ENCODE data around the gene COL4A1.
"Not testable (repeated sequence)": the region's sequence is repeated elsewhere in the genome, so short reads cannot be mapped to it uniquely, and the experiment has no call there.

The COL4A1 gene

GRCh38 chr13:110326263-110326904 is 19.4 kb upstream of the COL4A1 start:
- DNase-seq (ENCODE audit: extremely low read depth in 1 of 2, low read depth in 1 of 2), result no peak

DNA sequence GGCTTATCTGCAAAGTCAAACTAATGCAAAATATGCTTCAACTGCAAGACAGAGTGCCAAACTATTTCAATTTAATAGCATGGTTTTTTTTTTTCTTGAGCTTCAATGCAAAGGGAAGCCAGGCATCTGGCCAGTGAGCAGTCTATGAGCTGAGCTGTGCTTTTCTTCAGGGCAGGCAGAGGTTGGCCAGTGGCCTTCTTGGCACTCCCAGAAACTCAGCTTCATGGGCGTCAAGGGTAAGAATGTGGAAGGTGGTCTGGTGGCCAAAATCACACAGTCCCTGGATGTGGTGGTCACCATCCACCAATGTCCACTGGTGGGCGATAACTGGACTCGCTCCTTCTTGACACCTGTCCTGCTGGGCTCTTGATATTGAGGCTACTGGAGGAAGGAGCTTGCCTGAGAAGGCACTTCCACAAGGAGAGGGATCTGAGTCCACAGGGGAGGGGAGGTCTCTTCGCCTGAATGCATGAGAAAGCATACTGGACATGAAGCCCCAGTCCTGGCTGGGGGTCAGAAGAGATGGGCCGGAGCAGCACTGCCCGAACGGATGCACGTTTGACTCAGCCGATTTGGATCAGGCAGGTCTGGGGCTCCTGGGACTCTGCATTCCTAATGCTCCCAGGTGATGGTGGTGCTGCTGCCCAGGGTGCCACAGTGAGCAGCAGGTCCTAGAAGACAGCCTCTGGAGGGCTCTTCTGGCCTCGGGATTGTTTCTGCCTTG is 17.2 kb upstream of the COL4A1 start:
- no peak for DNase-seq (ENCODE audit: extremely low read depth in 1 of 2, low read depth in 1 of 2)

DNA sequence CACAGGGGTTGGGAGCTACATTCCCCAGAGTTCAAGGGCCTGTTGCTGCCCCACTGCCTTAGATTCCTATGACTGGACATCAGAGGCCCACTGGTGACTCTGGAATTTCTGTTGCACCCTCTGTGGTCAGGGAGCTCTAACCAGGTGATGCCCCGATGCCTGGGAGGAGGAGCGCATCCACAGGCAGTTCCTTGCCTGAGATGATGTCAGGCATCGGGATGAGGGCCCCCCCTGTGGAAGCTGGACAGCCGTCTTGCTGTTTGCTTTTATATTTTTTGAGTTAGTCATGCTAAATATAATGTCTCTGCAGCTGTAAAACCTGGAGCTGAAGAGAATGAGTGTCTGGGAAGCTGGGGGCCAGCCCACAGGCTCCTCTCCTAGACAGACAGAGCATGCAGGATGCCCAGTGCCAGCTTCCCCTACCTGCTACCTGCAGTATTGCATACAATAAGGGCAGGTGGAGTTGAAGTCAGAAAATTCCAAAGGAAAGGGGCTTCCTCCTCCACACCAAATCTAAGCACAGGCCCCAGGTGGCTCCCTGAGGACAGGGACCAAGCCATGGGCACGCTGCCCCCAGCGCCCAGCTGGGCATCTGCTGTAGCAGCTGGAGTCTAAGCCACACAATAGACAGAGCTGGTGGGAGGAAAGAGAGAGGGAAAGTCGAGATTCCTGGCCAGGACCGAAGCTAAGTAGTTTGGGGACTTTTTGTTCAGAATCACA is 16.4 kb upstream of the COL4A1 start:
- no peak for DNase-seq (ENCODE audit: extremely low read depth in 1 of 2, low read depth in 1 of 2)

DNA sequence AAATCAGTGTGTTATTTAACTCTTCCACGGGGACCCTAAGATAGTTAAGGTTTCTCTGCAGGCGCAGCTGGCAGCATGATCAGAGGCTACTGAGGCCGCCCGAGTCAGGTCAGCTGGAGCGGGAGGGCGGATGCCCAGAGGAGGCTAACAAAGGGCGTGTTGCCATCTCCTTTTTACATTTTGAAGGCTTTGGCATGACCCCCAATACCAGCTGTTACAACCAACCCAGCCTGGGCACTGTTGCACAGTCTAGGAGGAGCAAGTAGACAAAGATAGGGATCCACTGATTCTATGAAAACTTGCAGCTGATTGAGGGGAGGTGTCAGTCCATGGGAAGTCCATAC is 15.8 kb upstream of the COL4A1 start:
- DNase-seq (ENCODE audit: extremely low read depth in 1 of 2, low read depth in 1 of 2), result no peak

- no peak for DNase-seq (ENCODE audit: extremely low read depth in 1 of 2, low read depth in 1 of 2)
Measured at GRCh38 chr13:110322126-110322827, 15.3 kb upstream of the COL4A1 start.

DNA sequence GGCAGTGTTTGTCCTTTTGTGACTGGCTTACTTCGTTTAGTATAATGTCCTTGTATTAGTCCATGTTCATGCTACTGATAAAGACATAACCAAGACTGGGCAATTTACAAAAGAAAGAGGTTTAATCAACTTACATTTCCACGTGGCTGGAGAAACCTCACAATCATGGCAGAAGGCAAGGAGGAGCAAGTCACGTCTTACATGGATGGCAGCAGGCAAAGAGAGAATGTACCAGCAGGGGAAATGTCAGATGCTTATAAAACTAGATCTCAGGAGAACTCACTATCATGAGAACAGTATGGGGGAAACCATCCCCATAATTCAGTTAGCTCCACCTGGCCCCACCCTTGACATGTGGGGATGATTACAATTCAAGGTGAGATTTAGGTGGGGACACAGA is 14.6 kb upstream of the COL4A1 start:
- DNase-seq (ENCODE audit: extremely low read depth in 1 of 2, low read depth in 1 of 2), result not testable (repeated sequence)

- DNase-seq (ENCODE audit: extremely low read depth in 1 of 2, low read depth in 1 of 2), result no peak
Measured at GRCh38 chr13:110320645-110321044, 13.7 kb upstream of the COL4A1 start.

DNA sequence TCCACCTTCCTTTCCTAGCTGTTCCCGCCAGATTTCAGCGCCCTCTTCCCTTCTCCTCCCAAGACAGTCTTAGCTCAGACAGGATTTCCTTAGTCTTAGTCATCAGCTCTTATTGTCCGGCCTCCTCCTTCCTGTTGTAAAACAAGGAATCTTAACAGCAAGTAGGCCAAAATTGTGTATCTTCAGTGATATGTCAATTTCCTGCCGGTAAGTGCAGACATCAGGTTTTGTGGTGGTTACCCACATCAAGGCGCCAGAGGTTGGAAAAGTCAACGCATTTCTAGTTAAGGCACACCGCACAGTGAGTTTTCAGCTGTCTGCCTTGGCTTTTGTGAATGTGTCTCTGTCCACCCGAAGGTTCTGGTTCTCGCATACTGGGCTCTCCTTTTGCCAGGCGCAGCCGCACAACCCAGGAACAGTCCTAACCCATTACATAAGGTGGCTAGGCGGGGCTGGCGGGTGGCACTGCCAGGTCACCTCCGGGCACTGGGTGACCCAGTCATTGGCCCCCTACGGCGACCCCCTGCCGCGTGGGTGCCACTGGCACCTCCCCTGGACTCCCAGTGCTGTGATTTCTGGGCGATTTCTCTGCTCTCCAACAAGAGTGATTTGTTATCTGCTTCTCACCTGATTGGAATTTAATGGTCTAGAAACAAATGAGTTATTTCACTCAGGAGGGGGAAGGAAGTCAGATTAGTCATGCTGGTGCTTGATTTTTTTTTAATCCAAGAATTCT is 13.0 kb upstream of the COL4A1 start:
- DNase-seq (ENCODE audit: extremely low read depth in 1 of 2, low read depth in 1 of 2), result no peak

- DNase-seq (ENCODE audit: extremely low read depth in 1 of 2, low read depth in 1 of 2), result no peak
Measured at GRCh38 chr13:110319397-110319773, 12.4 kb upstream of the COL4A1 start.

GRCh38 chr13:110318920-110319319 is 12.0 kb upstream of the COL4A1 start:
- DNase-seq (ENCODE audit: extremely low read depth in 1 of 2, low read depth in 1 of 2), result no peak

GRCh38 chr13:110317496-110318195 is 10.7 kb upstream of the COL4A1 start:
- DNase-seq (ENCODE audit: extremely low read depth in 1 of 2, low read depth in 1 of 2), result no peak

GRCh38 chr13:110317093-110317492 is 10.1 kb upstream of the COL4A1 start:
- no peak for DNase-seq (ENCODE audit: extremely low read depth in 1 of 2, low read depth in 1 of 2)

DNA sequence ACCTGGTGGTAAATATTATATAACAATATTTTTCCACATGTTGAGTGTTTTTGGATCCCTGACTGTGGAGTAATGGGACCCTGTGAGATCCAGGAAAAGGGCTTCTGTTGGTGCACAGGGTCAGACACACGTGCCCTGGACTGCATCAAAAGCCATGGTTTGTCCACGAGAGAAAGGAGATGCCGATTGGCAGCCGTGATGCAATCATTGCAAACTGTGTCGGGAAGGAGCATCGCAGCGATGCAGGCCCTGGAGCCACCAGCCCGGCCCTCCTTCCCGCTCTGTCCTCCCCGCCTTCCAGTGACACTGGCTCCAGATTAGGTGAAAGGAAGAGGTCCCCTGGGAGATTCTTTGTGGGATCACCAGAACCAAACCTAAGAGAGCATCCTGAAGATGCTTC is 9.2 kb upstream of the COL4A1 start:
- DNase-seq (ENCODE audit: extremely low read depth in 1 of 2, low read depth in 1 of 2), result no peak

- no peak for DNase-seq (ENCODE audit: extremely low read depth in 1 of 2, low read depth in 1 of 2)
Measured at GRCh38 chr13:110314516-110315245, 7.7 kb upstream of the COL4A1 start.

DNA sequence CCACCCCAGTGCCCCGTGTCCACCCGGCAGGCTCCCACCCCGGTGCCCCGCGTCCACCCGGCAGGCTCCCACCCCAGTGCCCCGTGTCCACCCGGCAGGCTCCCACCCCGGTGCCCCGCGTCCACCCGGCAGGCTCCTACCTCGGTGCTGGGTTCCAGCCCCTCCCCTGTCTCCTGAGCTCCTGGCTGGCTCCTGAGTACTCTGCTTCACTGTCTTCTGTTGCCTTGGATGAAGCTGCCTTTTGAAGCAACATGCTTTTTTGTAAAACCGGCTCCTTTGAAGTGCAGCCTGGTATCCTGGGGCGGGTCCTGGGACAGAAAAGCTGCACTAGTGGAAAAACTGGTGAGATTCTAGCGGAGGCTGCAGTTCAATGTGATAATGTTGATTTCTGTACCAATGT is 6.8 kb upstream of the COL4A1 start:
- DNase-seq (ENCODE audit: extremely low read depth in 1 of 2, low read depth in 1 of 2), result not testable (repeated sequence)

DNA sequence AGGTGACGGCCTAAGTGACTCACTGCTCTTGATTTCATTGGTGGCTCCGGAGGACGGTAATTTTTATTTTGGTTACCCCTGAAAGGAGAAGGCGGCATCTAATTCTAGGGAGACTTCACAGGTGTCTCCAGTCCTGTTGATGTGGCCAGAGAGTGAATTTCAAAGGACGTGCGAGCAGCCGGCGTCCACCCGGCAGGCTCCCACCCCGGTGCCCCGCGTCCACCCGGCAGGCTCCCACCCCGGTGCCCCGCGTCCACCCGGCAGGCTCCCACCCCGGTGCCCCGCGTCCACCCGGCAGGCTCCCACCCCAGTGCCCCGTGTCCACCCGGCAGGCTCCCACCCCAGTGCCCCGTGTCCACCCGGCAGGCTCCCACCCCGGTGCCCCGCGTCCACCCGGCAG is 6.3 kb upstream of the COL4A1 start:
- not testable (repeated sequence) for DNase-seq (ENCODE audit: extremely low read depth in 1 of 2, low read depth in 1 of 2)

GRCh38 chr13:110312339-110313031 is 5.5 kb upstream of the COL4A1 start:
- no peak for DNase-seq (ENCODE audit: extremely low read depth in 1 of 2, low read depth in 1 of 2)

DNA sequence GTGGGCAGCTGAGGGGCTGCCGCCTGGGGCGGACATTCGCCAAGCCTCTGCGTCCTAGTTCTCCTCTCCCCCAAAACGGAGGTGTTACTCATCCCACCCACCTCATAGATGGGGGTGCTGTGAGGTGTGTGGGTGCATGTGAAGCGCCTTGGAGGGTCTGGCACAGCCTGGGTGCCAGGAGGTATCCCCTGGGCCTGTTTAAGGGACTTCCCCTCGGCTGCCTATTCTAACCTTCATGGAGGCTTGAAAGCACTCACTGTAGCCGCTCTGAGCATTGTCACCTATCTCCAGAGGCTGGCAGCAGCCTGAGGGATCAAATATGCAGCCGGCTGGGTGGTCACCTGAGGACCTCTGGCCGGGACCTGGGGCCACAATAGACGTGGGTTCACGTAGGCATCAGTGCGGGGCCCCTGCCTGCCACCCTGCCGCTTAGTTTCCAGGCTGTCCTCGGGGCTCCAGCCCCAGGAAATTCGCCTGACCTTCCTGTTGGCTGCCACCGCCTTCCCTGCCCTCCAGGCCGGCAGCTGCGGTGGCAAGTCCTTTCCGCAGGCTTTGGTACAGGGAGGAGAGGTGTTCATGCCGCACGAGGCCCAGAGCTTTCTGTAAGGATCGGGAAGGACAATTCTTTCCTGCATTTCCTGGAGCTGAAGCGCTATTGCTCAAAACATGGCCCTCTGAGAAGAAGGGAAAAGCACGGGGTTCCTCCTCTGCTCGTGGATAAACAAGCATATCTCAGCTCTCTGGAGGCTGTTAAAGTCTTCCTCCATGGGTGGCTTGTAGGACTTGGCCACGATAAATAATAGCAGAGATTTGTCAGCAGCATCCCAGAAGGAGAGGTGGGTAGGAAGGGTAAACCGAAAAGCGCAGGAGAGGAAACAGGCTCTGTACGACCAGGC is 4.7 kb upstream of the COL4A1 start:
- no peak for DNase-seq (ENCODE audit: extremely low read depth in 1 of 2, low read depth in 1 of 2)

Measured in activated CD8-positive, alpha-beta memory T cell treated with anti-CD3 and anti-CD28 coated beads for 1 hour (primary cell).